MM.1S (cell line): Measurements from ENCODE around the gene IL1A.

Experiments
- CTCF ChIP-seq: fragments of 300-600 bp; sonication (generic); IDR thresholded peaks from 2 replicates; pipeline ENCODE4 v1.5.1; 2016; ENCODE audit warnings: antibody characterized with exemption, low read length, mixed read lengths
- EZH2 ChIP-seq: fragments of 300-600 bp; sonication (generic); optimal IDR thresholded peaks from 2 replicates; pipeline ENCODE3; 2017; ENCODE audit warnings: low read depth, mild to moderate bottlenecking, antibody characterized with exemption, low read length, mixed read lengths

GRCh38 chr2:112803691-112804521, 19.6 kb upstream of the IL1A start:
- TF ChIP-seq CTCF (no peak), EZH2 (no peak)
